DMS53 (cell line): Measurements from ENCODE around the gene PHF21B.

ENCODE experiments used
- DNase-seq: peaks from one replicate; lab custom pipeline; 2025; lab: John Stamatoyannopoulos, UW

PHF21B gene

DNA sequence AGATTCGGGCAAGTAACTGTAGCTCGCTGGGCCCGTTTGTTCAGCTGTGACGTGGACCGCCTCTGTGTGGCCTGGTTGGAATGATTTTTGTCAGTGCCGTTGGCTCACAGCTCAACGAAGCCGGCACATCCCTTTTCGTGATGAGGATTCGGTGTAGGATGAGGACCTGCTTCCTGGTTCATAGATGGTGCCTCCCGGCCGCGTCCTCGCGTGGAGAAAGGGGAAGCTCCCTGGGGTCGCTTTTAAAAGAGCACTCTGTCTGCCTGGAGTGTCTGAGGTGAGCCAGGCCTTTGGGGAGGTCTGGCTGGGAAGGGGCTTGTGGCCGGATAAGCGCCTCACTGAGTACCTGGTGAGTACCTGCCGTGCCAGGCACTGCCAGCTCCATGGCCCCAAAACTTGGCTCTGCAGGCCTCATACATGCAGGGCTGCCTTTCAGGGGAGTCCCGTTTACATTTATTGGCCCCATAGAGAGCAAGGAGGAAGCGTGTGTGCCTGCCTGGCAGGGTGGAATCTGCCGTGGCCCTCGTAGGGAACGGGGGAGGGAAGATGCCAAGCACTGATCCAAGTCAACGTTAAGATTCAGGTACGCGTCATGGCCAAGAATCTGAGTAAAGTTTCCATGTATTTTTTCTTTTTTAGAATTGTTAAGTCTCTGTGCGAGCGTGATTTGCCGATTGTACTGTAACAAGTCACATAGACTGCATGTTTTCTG lies 169.0 kb downstream of the PHF21B start:
- DNase-seq: no peak

GRCh38 chr22:44839721-44840120 lies 170.1 kb downstream of the PHF21B start:
- no peak for DNase-seq

- DNase-seq: no peak
Observed at GRCh38 chr22:44839061-44839460, 170.7 kb downstream of the PHF21B start.

GRCh38 chr22:44838316-44839016 lies 171.3 kb downstream of the PHF21B start:
- no peak for DNase-seq

GRCh38 chr22:44837481-44837880 lies 172.3 kb downstream of the PHF21B start:
- DNase-seq: no peak

GRCh38 chr22:44834065-44834464 lies 175.7 kb downstream of the PHF21B start:
- no peak for DNase-seq

- no peak for DNase-seq
Observed at GRCh38 chr22:44831885-44832284, 177.9 kb downstream of the PHF21B start.
